Activated T-cell treated with anti-CD3 and anti-CD28 coated beads, Interleukin-2, amount 50 U/mL, for 24 hours (primary cell): Measurements from ENCODE around the gene KLRF1.
"Not testable (repeated sequence)": the region's sequence is repeated elsewhere in the genome, so short reads cannot be mapped to it uniquely, and the experiment has no call there.

Experiments used
- DNase-seq: peaks from one replicate; pipeline ENCODE4 v3.0.0-alpha.2; 2020
- H3K27ac Mint-ChIP-seq: 2 replicates; pipeline ENCODE4 v1.8.0; 2020; ENCODE audit warnings: mild to moderate bottlenecking, mixed read lengths
- H3K27me3 Mint-ChIP-seq: 2 replicates; pipeline ENCODE4 v1.8.0; 2020; ENCODE audit warnings: mixed read lengths
- H3K36me3 Mint-ChIP-seq: 2 replicates; pipeline ENCODE4 v1.8.0; 2020; ENCODE audit warnings: low read depth, mixed read lengths
- H3K4me1 Mint-ChIP-seq: 2 replicates; pipeline ENCODE4 v1.8.0; 2020; ENCODE audit warnings: low read depth, mixed read lengths
- H3K4me3 Mint-ChIP-seq: 2 replicates; pipeline ENCODE4 v1.8.0; 2020; ENCODE audit warnings: mild to moderate bottlenecking, moderate library complexity, mixed read lengths
- H3K9me3 Mint-ChIP-seq: 2 replicates; pipeline ENCODE4 v1.8.0; 2020; ENCODE audit warnings: mixed read lengths

KLRF1 gene

GRCh38 chr12:9870286-9870866 lies 43.1 kb downstream of the KLRF1 start:
- Mint-ChIP-seq H3K27ac (peak overlapping the region; percentile 99), H3K4me1 (peaks cover 33% of the 10 kb centered on the region), H3K36me3 (peaks cover 11% of the 10 kb centered on the region), H3K27me3 (no peaks in the 10 kb centered on the region), H3K4me3 (peak overlapping the region; percentile 88), H3K9me3 (no peaks in the 10 kb centered on the region)
- DNase-seq, result no peak

DNA sequence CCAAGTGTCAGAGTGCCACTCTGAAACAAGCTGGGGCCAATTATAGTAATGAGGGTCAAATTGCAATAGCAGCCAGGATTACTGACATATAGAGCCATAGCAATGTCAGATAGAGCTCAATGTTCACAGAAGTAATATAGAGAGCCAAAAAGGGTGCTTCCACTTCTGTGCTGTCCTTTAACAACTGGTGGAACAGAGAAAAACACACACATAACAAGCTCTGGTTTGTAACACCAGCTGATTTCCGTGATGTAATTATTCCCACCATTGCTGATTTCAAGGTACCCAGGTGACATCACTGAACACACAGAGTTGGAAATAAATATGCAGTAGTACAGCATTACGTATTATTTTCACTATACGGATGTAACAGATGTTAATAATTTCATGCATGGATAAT lies 44.9 kb downstream of the KLRF1 start:
- H3K4me3 Mint-ChIP-seq, result no peak overlapping the region
- H3K4me1 Mint-ChIP-seq, result peaks cover 23% of the 10 kb centered on the region
- H3K9me3 Mint-ChIP-seq, result no peaks in the 10 kb centered on the region
- peaks cover 8% of the 10 kb centered on the region for H3K36me3 Mint-ChIP-seq
- H3K27ac Mint-ChIP-seq, result no peak overlapping the region
- DNase-seq, result no peak
- H3K27me3 Mint-ChIP-seq, result no peaks in the 10 kb centered on the region

- no peak overlapping the region for H3K4me3 Mint-ChIP-seq
- no peaks in the 10 kb centered on the region for H3K27me3 Mint-ChIP-seq
- DNase-seq, result no peak
- H3K36me3 Mint-ChIP-seq, result peaks cover 8% of the 10 kb centered on the region
- no peaks in the 10 kb centered on the region for H3K9me3 Mint-ChIP-seq
- H3K4me1 Mint-ChIP-seq, result peaks cover 23% of the 10 kb centered on the region
- H3K27ac Mint-ChIP-seq, result no peak overlapping the region
These were observed 45.5 kb downstream of the KLRF1 start for GRCh38 chr12:9872742-9873141.

- H3K4me1 Mint-ChIP-seq, result peaks cover 16% of the 10 kb centered on the region
- H3K27ac Mint-ChIP-seq, H3K27me3 Mint-ChIP-seq, H3K4me3 Mint-ChIP-seq, DNase-seq, H3K36me3 Mint-ChIP-seq, H3K9me3 Mint-ChIP-seq: not testable (repeated sequence)
These were observed 48.8 kb downstream of the KLRF1 start for GRCh38 chr12:9876120-9876519.

GRCh38 chr12:9880532-9881078 lies 53.3 kb downstream of the KLRF1 start:
- no peaks in the 10 kb centered on the region for H3K27me3 Mint-ChIP-seq
- peaks cover 9% of the 10 kb centered on the region for H3K4me1 Mint-ChIP-seq
- no peak overlapping the region for H3K4me3 Mint-ChIP-seq

DNA sequence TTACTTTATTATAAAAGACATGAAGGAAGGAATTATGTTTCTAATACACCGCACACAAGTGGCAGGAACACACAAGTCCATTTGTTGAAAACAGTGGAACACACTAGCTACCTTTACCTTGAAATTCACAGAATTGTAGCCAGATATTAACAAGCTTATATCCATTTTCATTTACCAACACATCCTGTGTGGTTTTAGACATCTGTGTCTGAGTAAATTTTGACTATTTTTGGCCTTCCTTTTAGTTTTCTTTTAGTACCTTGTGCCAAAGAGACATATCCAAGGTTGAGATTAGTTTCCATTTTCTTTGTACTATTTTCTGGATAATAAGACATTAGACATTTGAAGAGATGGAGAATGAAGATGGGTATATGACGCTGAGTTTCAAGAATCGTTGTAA lies 54.0 kb downstream of the KLRF1 start, which contains the start of gene KLRF2:
KLRF2 (plus strand) TSS at position 244 of the 400 bp plus-strand sequence; CDS start at position 351, 107 bp downstream.
- H3K9me3 Mint-ChIP-seq, result no peaks in the 10 kb centered on the region
- no peak within 1 kb of the TSS for H3K4me3 Mint-ChIP-seq
- H3K4me1 Mint-ChIP-seq, result peaks cover 9% of the 10 kb centered on the region

More at GRCh38 chr12:9880532-9881078, 53.3 kb downstream of the KLRF1 start:
- Mint-ChIP-seq H3K9me3 (no peaks in the 10 kb centered on the region), H3K27ac (no peak overlapping the region), H3K36me3 (no peaks in the 10 kb centered on the region)
- DNase-seq, result no peak

DNA sequence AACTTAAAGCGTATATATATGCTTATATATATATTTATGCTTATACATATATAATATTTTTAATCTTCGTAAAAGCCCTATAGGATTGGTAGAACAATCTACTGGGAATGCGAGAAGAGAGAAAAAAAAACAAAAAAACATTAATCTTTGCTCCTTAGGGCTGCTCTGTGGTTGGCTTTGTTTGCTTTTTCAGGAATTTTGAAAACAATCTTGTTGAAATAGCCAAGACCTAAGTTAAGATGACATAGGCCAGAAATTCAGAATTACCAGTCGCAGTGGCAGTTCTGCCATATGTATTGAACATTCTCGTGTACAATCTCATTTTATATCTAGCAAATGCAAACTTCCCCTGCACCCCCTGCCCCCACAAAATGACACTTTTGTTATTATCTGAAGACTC lies 54.7 kb downstream of the KLRF1 start:
- H3K27ac Mint-ChIP-seq, result no peak overlapping the region

More for the DNA sequence above, 54.0 kb downstream of the KLRF1 start, which contains the start of gene KLRF2:
- Mint-ChIP-seq H3K36me3 (no peaks in the 10 kb centered on the region), H3K27ac (no peak within 1 kb of the TSS), H3K27me3 (no peaks in the 10 kb centered on the region)
- DNase-seq, result no peak

DNA sequence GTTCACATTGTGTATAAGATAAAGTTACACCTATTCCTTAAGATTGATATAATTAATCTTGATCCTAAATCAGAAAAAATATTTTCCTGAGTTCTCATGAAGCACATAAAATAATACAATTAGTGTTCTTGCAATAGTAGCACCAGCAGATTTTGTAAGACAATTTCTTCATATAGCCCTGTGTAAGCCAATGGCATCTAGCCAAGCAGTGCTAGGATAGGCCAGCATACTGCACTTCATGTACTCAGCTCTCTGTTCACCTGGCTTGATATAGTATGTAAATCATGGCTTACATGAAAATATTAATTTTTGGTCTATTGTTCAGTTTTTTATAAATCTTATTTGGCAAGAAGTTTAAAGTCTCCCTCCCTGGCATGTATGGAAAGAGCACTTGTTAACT lies 55.9 kb downstream of the KLRF1 start:
- no peaks in the 10 kb centered on the region for H3K36me3 Mint-ChIP-seq
- no peak overlapping the region for H3K4me3 Mint-ChIP-seq
- H3K9me3 Mint-ChIP-seq, result no peaks in the 10 kb centered on the region
- peaks cover 9% of the 10 kb centered on the region for H3K4me1 Mint-ChIP-seq
- no peaks in the 10 kb centered on the region for H3K27me3 Mint-ChIP-seq
- no peak overlapping the region for H3K27ac Mint-ChIP-seq
- DNase-seq, result no peak

More for the DNA sequence above, 54.7 kb downstream of the KLRF1 start:
- no peaks in the 10 kb centered on the region for H3K9me3 Mint-ChIP-seq
- no peaks in the 10 kb centered on the region for H3K36me3 Mint-ChIP-seq
- no peak overlapping the region for H3K4me3 Mint-ChIP-seq
- H3K27me3 Mint-ChIP-seq, result no peaks in the 10 kb centered on the region
- H3K4me1 Mint-ChIP-seq, result peaks cover 9% of the 10 kb centered on the region
- no peak for DNase-seq

- no peaks in the 10 kb centered on the region for H3K36me3 Mint-ChIP-seq
- no peak for DNase-seq
- H3K27ac Mint-ChIP-seq, result no peak overlapping the region
- H3K4me3 Mint-ChIP-seq, result no peak overlapping the region
- H3K9me3 Mint-ChIP-seq, result no peaks in the 10 kb centered on the region
- H3K4me1 Mint-ChIP-seq, result peaks cover 10% of the 10 kb centered on the region
- H3K27me3 Mint-ChIP-seq, result no peaks in the 10 kb centered on the region
These were observed 61.5 kb downstream of the KLRF1 start for GRCh38 chr12:9888665-9889273.
